IMR-90 (cell line): ENCODE results near the gene STAT1. TPM values are rescaled to one million over a fixed set of nuclear protein-coding genes. Genes with fewer than 3 reads are reported as not detected.

Experiments used
- ATAC-seq: fragments of 200-7000 bp; cut with Tn5 transposase; 2 replicates; pipeline ENCODE4 v1.9.1; 2020; ENCODE audit warnings: low read depth, mild to moderate bottlenecking, moderate library complexity
- BruUV-seq: library from RNA; stranded (reverse); fragments of 400-500 nt; replicated peaks from 2 replicates; lab custom pipeline; 2021; lab: Mats Ljungman, UMichigan
- CTCF ChIA-PET: fragments of 300-600 bp; formaldehyde crosslinking; extraction: SDS; loops from one replicate; lab custom pipeline; 2021; ENCODE audit warnings: antibody characterized with exemption; lab: Yijun Ruan, JAX
- POLR2A ChIA-PET: fragments of 300-600 bp; sonication (Branson Sonifier 250); formaldehyde crosslinking; loops from one replicate; lab custom pipeline; 2022; ENCODE audit warnings: antibody characterized with exemption; ENCODE audit not compliant: unreplicated experiment; lab: Charles Lee
- DNase-seq: peaks from one replicate; pipeline ENCODE4 v3.0.0; 2013
- H2AFZ ChIP-seq: replicated peaks from 2 replicates; pipeline ENCODE3; 2013; ENCODE audit warnings: low read length, mild to moderate bottlenecking; ENCODE audit not compliant: poor library complexity
- H2AK5ac ChIP-seq: 2 replicates; pipeline ENCODE4 v1.6.1; 2013; ENCODE audit warnings: low read depth, low read length, inconsistent platforms
- H2AK9ac ChIP-seq: replicated peaks from 2 replicates; pipeline ENCODE3; 2013; ENCODE audit warnings: mild to moderate bottlenecking, low read depth, low read length, moderate library complexity; ENCODE audit not compliant: poor library complexity
- H2BK120ac ChIP-seq: 2 replicates; pipeline ENCODE4 v1.6.1; 2013; ENCODE audit warnings: low read depth, low read length, inconsistent platforms
- H2BK15ac ChIP-seq: 3 replicates; pipeline ENCODE4 v1.6.1; 2013; ENCODE audit warnings: low read depth, low read length, inconsistent platforms
- H2BK20ac ChIP-seq: 2 replicates; pipeline ENCODE4 v1.6.1; 2013; ENCODE audit warnings: low read depth, mild to moderate bottlenecking, inconsistent platforms, low read length, moderate library complexity
- H2BK5ac ChIP-seq: 2 replicates; pipeline ENCODE4 v1.6.1; 2013; ENCODE audit warnings: mild to moderate bottlenecking, low read depth, low read length, inconsistent platforms; ENCODE audit not compliant: poor library complexity, severe bottlenecking
- H3K14ac ChIP-seq: replicated peaks from 2 replicates; pipeline ENCODE4 v1.6.1; 2013; ENCODE audit warnings: low read depth, low read length, inconsistent platforms
- H3K18ac ChIP-seq: 2 replicates; pipeline ENCODE4 v1.6.1; 2013; ENCODE audit warnings: low read depth, low read length, control low read depth
- H3K23ac ChIP-seq: 2 replicates; pipeline ENCODE4 v1.6.1; 2013; ENCODE audit warnings: low read depth, low read length, inconsistent platforms
- H3K27ac ChIP-seq: 2 replicates; pipeline ENCODE4 v1.5.1; 2013; ENCODE audit warnings: mild to moderate bottlenecking, control low read depth, low read length; ENCODE audit not compliant: insufficient read depth
- H3K27me3 ChIP-seq: 2 replicates; pipeline ENCODE4 v1.6.1; 2013; ENCODE audit warnings: low read length; ENCODE audit not compliant: control insufficient read depth, insufficient read depth
- H3K36me3 ChIP-seq: 2 replicates; pipeline ENCODE4 v1.6.1; 2013; ENCODE audit warnings: low read length, mixed read lengths; ENCODE audit not compliant: control insufficient read depth, insufficient read depth
- H3K4ac ChIP-seq: 2 replicates; pipeline ENCODE4 v1.6.1; 2013; ENCODE audit warnings: low read depth, low read length, inconsistent platforms
- H3K4me1 ChIP-seq: 2 replicates; pipeline ENCODE4 v1.6.1; 2013; ENCODE audit warnings: low read length, mixed read lengths; ENCODE audit not compliant: control insufficient read depth, insufficient read depth
- H3K4me2 ChIP-seq: 2 replicates; pipeline ENCODE4 v1.6.1; 2013; ENCODE audit warnings: low read depth, mild to moderate bottlenecking, control low read depth, low read length, moderate library complexity
- H3K4me3 ChIP-seq: 2 replicates; pipeline ENCODE4 v1.5.1; 2013; ENCODE audit warnings: low read depth, mild to moderate bottlenecking, control low read depth, low read length, moderate library complexity; ENCODE audit not compliant: insufficient read depth
- H3K56ac ChIP-seq: 2 replicates; pipeline ENCODE4 v1.6.1; 2013; ENCODE audit warnings: low read length, inconsistent platforms; ENCODE audit not compliant: insufficient read depth; ENCODE audit errors: extremely low read depth
- H3K79me1 ChIP-seq, 2 experiments: 2 replicates each; pipeline ENCODE4 v1.6.1; 2013; ENCODE audit warnings: low read length in 2 of 2, inconsistent platforms in 1 of 2, low read depth in 1 of 2
- H3K9ac ChIP-seq: 2 replicates; pipeline ENCODE4 v1.6.1; 2013; ENCODE audit warnings: low read depth, low read length, control low read depth
- H3K9me1 ChIP-seq: 2 replicates; pipeline ENCODE4 v1.6.1; 2013; ENCODE audit warnings: low read length, inconsistent platforms; ENCODE audit not compliant: insufficient read depth
- H3K9me3 ChIP-seq: 2 replicates; pipeline ENCODE4 v1.6.1; 2013; ENCODE audit warnings: low read length; ENCODE audit not compliant: control insufficient read depth, insufficient read depth
- H4K20me1 ChIP-seq: 2 replicates; pipeline ENCODE4 v1.6.1; 2013; ENCODE audit warnings: low read length, inconsistent platforms; ENCODE audit not compliant: insufficient read depth
- H4K5ac ChIP-seq: 2 replicates; pipeline ENCODE4 v1.6.1; 2013; ENCODE audit warnings: mild to moderate bottlenecking, low read depth, low read length, control low read depth
- H4K8ac ChIP-seq, 2 experiments: 2 replicates each; pipeline ENCODE4 v1.6.1; 2013; ENCODE audit warnings: low read depth in 2 of 2, low read length in 2 of 2, control low read depth in 1 of 2, inconsistent platforms in 1 of 2
- H4K91ac ChIP-seq: 2 replicates; pipeline ENCODE4 v1.6.1; 2013; ENCODE audit warnings: low read depth, low read length, inconsistent platforms; ENCODE audit not compliant: insufficient read depth
- CEBPB ChIP-seq: IDR thresholded peaks from 2 replicates; pipeline ENCODE4 v1.6.1; 2012; ENCODE audit warnings: low read depth, low read length, improper control_type of control experiment
- ELK1 ChIP-seq: fragments of 150-350 bp; IDR thresholded peaks from 2 replicates; pipeline ENCODE4 v1.6.1; 2016; ENCODE audit warnings: low read depth, mild to moderate bottlenecking, low read length, moderate library complexity, borderline replicate concordance
- MAZ ChIP-seq: IDR thresholded peaks from 2 replicates; pipeline ENCODE4 v1.6.1; 2012; ENCODE audit warnings: low read depth, mild to moderate bottlenecking, low read length, improper control_type of control experiment, moderate library complexity, borderline replicate concordance
- POLR2A ChIP-seq: IDR thresholded peaks from 2 replicates; pipeline ENCODE4 v1.6.1; 2012; ENCODE audit warnings: mild to moderate bottlenecking, low read depth, low read length
- WGBS, 2 experiments: methylation state at CpG; one replicate each; pipeline versions ENCODE4 v1.1.5 to v1.1.7; 2013; ENCODE audit warnings: missing lambda C conversion rate in 2 of 2; ENCODE audit not compliant: insufficient read length in 1 of 2; ENCODE audit errors: extremely low coverage in 2 of 2; 5-methylcytosine and 5-hydroxymethylcytosine counted together
- dilution Hi-C: fragments of 300-500 bp; cut with HindIII; formaldehyde crosslinking; loops from one replicate; pipeline ENCODE4 v1.14.3; 2018; ENCODE audit warnings: low sequenced_read_pairs; ENCODE audit not compliant: unreplicated experiment
- in situ Hi-C: fragments of 300-500 bp; cut with MboI; formaldehyde crosslinking; loops from 3 replicates; pipeline ENCODE4 v1.14.3; 2019; ENCODE audit warnings: low sequenced_read_pairs, inconsistent platforms, mixed read lengths
- intact Hi-C: fragments of 100-400 bp; cut with micrococcal nuclease; formaldehyde crosslinking; loops from 2 replicates; pipeline ENCODE4 v1.10.0; 2022
- polyA plus RNA-seq, 3 experiments: library from polyadenylated mRNA; depleted of rRNA; stranded (reverse); fragments of >200 nt; gene quantifications; 2 replicates each; pipeline ENCODE4 v1.2.3, GENCODE V29; 2012; ENCODE audit warnings: low replicate concordance in 1 of 3
- total RNA-seq: library from RNA; depleted of rRNA; stranded (reverse); fragments of >200 nt; gene quantifications from 2 replicates; pipeline ENCODE4 v1.2.3, GENCODE V29; 2012
- TF ChIP-seq, protein P1 (sequence below): conservative IDR thresholded peaks from 2 replicates; pipeline ENCODE4 v1.5.1; 2012; ENCODE audit warnings: mild to moderate bottlenecking, low read depth, low read length, improper control_type of control experiment

The STAT1 gene
- total and polyA plus RNA-seq, 2 of the 4 experiments (the other 2 are of a cell fraction), result 43.2 to 67.9 TPM

GRCh38 chr2:190943706-190944105, 70.3 kb downstream of the STAT1 start:
- in situ Hi-C loops, result no loop called here
- DNase-seq (no peak), ATAC-seq (no peak)
- no TSS peak for BruUV-seq
- dilution Hi-C loops, result no loop called here
- H4K91ac ChIP-seq, result no peak overlapping the region
- H4K8ac ChIP-seq, result no peak overlapping the region
- H4K20me1 ChIP-seq, result peaks cover under 1% of the 10 kb centered on the region; the same call in 1 of the 2 replicates
- no peak overlapping the region for H2AK9ac ChIP-seq
- H3K4me3 ChIP-seq, result no peak overlapping the region
- H3K14ac ChIP-seq, result no peak overlapping the region
- no peak overlapping the region for H3K56ac ChIP-seq
- H2BK5ac ChIP-seq, result no peak overlapping the region
- ChIA-PET POLR2A (no interaction called here), CTCF (no interaction called here)
- H2BK20ac ChIP-seq, result no peak overlapping the region
- H2BK15ac ChIP-seq, result no peak overlapping the region
- no peaks in the 10 kb centered on the region for H3K9me3 ChIP-seq
- 0 out of 2 replicates have a peak, but pooled peaks cover 5% of the 10 kb centered on the region for H3K9me1 ChIP-seq
- H3K4ac ChIP-seq, result no peak overlapping the region
- TF ChIP-seq CEBPB (no peak), MAZ (no peak), POLR2A (0 out of 2 replicates have a peak, but pooled peaks have one; percentile 14), ELK1 (no peak)
- TF ChIP-seq, protein P1, sequence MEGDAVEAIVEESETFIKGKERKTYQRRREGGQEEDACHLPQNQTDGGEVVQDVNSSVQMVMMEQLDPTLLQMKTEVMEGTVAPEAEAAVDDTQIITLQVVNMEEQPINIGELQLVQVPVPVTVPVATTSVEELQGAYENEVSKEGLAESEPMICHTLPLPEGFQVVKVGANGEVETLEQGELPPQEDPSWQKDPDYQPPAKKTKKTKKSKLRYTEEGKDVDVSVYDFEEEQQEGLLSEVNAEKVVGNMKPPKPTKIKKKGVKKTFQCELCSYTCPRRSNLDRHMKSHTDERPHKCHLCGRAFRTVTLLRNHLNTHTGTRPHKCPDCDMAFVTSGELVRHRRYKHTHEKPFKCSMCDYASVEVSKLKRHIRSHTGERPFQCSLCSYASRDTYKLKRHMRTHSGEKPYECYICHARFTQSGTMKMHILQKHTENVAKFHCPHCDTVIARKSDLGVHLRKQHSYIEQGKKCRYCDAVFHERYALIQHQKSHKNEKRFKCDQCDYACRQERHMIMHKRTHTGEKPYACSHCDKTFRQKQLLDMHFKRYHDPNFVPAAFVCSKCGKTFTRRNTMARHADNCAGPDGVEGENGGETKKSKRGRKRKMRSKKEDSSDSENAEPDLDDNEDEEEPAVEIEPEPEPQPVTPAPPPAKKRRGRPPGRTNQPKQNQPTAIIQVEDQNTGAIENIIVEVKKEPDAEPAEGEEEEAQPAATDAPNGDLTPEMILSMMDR, result no peak
- no peak overlapping the region for H3K27ac ChIP-seq
- H4K5ac ChIP-seq, result no peak overlapping the region
- no peak overlapping the region for H3K23ac ChIP-seq
- H3K9ac ChIP-seq, result no peak overlapping the region
- H3K4me1 ChIP-seq, result peaks cover 2% of the 10 kb centered on the region
- WGBS, 2 experiments, result no CpG with 5 or more reads among the region's 2 CpGs
- no peak overlapping the region for H3K4me2 ChIP-seq
- no peaks in the 10 kb centered on the region for H3K79me1 ChIP-seq
- H3K18ac ChIP-seq, result no peak overlapping the region
- H3K36me3 ChIP-seq, result no peaks in the 10 kb centered on the region
- no peak overlapping the region for H2BK120ac ChIP-seq
- intact Hi-C loops, result no loop called here
- H2AFZ ChIP-seq, result no peak overlapping the region
- H2AK5ac ChIP-seq, result no peak overlapping the region
- H3K27me3 ChIP-seq, result no peaks in the 10 kb centered on the region
